DMS153 (cell line): Measurements from ENCODE around the gene TOPBP1.
"Not testable (repeated sequence)": the region's sequence is repeated elsewhere in the genome, so short reads cannot be mapped to it uniquely, and the experiment has no call there.

ENCODE experiments used
- DNase-seq: peaks from one replicate; lab custom pipeline; 2025; lab: John Stamatoyannopoulos, UW

Gene TOPBP1

GRCh38 chr3:133570139-133570936 lies 91.4 kb downstream of the TOPBP1 start:
- DNase-seq, result no peak

GRCh38 chr3:133568294-133569014 lies 93.3 kb downstream of the TOPBP1 start:
- DNase-seq, result no peak

- no peak for DNase-seq
Measured at GRCh38 chr3:133563816-133564215, 97.9 kb downstream of the TOPBP1 start.

GRCh38 chr3:133563186-133563591 lies 98.6 kb downstream of the TOPBP1 start:
- DNase-seq, result no peak

- DNase-seq, result no peak
Measured at GRCh38 chr3:133562376-133562775, 99.4 kb downstream of the TOPBP1 start.

GRCh38 chr3:133561679-133562078 lies 100.1 kb downstream of the TOPBP1 start:
- no peak for DNase-seq

- not testable (repeated sequence) for DNase-seq
Measured at GRCh38 chr3:133551589-133551988, 110.2 kb downstream of the TOPBP1 start.
